PC-3 (cell line): ENCODE data around the gene MELK.

Source experiments
- EZH2 ChIP-seq: fragments of 300-600 bp; sonication (generic); IDR thresholded peaks from one replicate; pipeline ENCODE4 v1.6.1; 2017; ENCODE audit warnings: antibody characterized with exemption, mild to moderate bottlenecking, low read length; ENCODE audit not compliant: unreplicated experiment
- EZH2phosphoT487 ChIP-seq: fragments of 300-600 bp; sonication (generic); IDR thresholded peaks from 2 replicates; pipeline ENCODE4 v1.6.1; 2018; ENCODE audit warnings: mild to moderate bottlenecking, antibody characterized with exemption, low read length, borderline replicate concordance
- TF ChIP-seq, protein P1 (sequence below): fragments of 300-600 bp; sonication (generic); conservative IDR thresholded peaks from 2 replicates; pipeline ENCODE4 v1.5.1; 2017; ENCODE audit warnings: antibody characterized with exemption, low read depth, mild to moderate bottlenecking, low read length

- TF ChIP-seq, protein P1, sequence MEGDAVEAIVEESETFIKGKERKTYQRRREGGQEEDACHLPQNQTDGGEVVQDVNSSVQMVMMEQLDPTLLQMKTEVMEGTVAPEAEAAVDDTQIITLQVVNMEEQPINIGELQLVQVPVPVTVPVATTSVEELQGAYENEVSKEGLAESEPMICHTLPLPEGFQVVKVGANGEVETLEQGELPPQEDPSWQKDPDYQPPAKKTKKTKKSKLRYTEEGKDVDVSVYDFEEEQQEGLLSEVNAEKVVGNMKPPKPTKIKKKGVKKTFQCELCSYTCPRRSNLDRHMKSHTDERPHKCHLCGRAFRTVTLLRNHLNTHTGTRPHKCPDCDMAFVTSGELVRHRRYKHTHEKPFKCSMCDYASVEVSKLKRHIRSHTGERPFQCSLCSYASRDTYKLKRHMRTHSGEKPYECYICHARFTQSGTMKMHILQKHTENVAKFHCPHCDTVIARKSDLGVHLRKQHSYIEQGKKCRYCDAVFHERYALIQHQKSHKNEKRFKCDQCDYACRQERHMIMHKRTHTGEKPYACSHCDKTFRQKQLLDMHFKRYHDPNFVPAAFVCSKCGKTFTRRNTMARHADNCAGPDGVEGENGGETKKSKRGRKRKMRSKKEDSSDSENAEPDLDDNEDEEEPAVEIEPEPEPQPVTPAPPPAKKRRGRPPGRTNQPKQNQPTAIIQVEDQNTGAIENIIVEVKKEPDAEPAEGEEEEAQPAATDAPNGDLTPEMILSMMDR: no peak
- TF ChIP-seq EZH2 (no peak), EZH2phosphoT487 (no peak)
Measured at GRCh38 chr9:36560771-36561170, 11.9 kb upstream of the MELK start.
